PC-9 (cell line): Measurements from ENCODE around the gene LRMDA.

Experiments used
- EZH2 ChIP-seq: fragments of 200-600 bp; sonication (generic); IDR thresholded peaks from 2 replicates; pipeline ENCODE4 v1.8.0; 2017; ENCODE audit warnings: antibody characterized with exemption, low read depth
- TF ChIP-seq, protein P1 (sequence below): fragments of 200-600 bp; sonication (generic); conservative IDR thresholded peaks from 2 replicates; pipeline ENCODE4 v1.6.1; 2017; ENCODE audit warnings: mixed run types, antibody characterized with exemption, mild to moderate bottlenecking, moderate library complexity

- TF ChIP-seq, protein P1, sequence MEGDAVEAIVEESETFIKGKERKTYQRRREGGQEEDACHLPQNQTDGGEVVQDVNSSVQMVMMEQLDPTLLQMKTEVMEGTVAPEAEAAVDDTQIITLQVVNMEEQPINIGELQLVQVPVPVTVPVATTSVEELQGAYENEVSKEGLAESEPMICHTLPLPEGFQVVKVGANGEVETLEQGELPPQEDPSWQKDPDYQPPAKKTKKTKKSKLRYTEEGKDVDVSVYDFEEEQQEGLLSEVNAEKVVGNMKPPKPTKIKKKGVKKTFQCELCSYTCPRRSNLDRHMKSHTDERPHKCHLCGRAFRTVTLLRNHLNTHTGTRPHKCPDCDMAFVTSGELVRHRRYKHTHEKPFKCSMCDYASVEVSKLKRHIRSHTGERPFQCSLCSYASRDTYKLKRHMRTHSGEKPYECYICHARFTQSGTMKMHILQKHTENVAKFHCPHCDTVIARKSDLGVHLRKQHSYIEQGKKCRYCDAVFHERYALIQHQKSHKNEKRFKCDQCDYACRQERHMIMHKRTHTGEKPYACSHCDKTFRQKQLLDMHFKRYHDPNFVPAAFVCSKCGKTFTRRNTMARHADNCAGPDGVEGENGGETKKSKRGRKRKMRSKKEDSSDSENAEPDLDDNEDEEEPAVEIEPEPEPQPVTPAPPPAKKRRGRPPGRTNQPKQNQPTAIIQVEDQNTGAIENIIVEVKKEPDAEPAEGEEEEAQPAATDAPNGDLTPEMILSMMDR, result no peak
- no peak for TF ChIP-seq EZH2
Measured at GRCh38 chr10:75660823-75661222, 229.4 kb downstream of the LRMDA start.
